Measurements from ENCODE around the gene USF3. TPM values are rescaled to one million over a fixed set of nuclear protein-coding genes. Genes with fewer than 3 reads are reported as not detected.

USF3 gene
- total and polyA plus RNA-seq, 2 of the 4 experiments (the other 2 are of a cell fraction): 3.0 to 5.2 TPM

DNA sequence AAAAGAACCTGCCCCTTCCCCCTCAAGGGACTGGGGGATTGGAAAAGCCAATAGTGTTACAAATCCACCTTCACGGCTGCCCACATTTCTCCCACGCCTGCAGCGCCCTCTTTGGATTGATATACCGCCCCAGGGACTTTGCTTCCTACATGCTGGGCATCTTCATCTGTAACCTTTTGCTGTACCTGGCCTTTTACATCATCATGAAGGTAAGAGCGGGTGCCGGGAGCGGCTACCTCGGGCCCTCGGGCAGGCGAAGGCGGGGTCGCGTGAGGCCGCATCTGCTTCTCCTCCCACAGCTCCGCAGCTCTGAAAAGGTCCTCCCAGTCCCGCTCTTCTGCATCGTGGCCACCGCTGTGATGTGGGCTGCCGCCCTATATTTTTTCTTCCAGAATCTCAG is 73.1 kb downstream of the USF3 start:
- ChIA-PET CTCF (no interaction called here), POLR2A (ENCODE audit: unreplicated experiment) (no interaction called here)
- no peak overlapping the region for H3K27ac ChIP-seq (ENCODE audit: insufficient read depth, low read length)
- no peak overlapping the region for H2AK5ac ChIP-seq (ENCODE audit: low read depth, low read length)
- H2BK120ac ChIP-seq (ENCODE audit: low read depth, low read length): no peak overlapping the region
- no peaks in the 10 kb centered on the region for H4K20me1 ChIP-seq (ENCODE audit: insufficient read depth, low read length)
- intact Hi-C loops (cut with micrococcal nuclease): loop anchor here (10.0 kb wide), 2 partner anchors 889 to 979 kb away; partner anchors contain the start of gene CCDC80
- no peaks in the 10 kb centered on the region for H3K36me3 ChIP-seq (ENCODE audit: control insufficient read depth, insufficient read depth, low read length)
- no TSS peak for BruUV-seq (replicated peaks)
- H3K4me3 ChIP-seq (ENCODE audit: insufficient read depth, low read depth, low read length): no peak overlapping the region
- no peak overlapping the region for H4K91ac ChIP-seq (ENCODE audit: insufficient read depth, low read depth, low read length)
- H3K27me3 ChIP-seq (ENCODE audit: control insufficient read depth, insufficient read depth, low read length): peaks cover 14% of the 10 kb centered on the region
- dilution Hi-C loops (cut with HindIII; ENCODE audit: low sequenced_read_pairs, unreplicated experiment): no loop called here
- H3K79me1 ChIP-seq (ENCODE audit: low read depth in 1 of 2, low read length in 2 of 2): no peaks in the 10 kb centered on the region
- WGBS, 2 experiments (ENCODE audit: extremely low coverage in 2 of 2, insufficient read length in 1 of 2): 40% methylated on average over 13 of the region's 19 CpGs; no CpG with 5 or more reads in 1 of the 2 experiments
- no peaks in the 10 kb centered on the region for H3K9me1 ChIP-seq (ENCODE audit: insufficient read depth, low read length)
- in situ Hi-C loops (cut with MboI; ENCODE audit: low sequenced_read_pairs): loop anchor here (5.0 to 10.0 kb wide), 2 partner anchors 131 to 569 kb away; no protein-coding TSS in a partner anchor
- ATAC-seq (ENCODE audit: low read depth) (no peak), DNase-seq (no peak)
- H2AFZ ChIP-seq (replicated peaks; ENCODE audit: low read length, poor library complexity): peak overlapping the region; percentile 63
- no peak overlapping the region for H3K56ac ChIP-seq (ENCODE audit: extremely low read depth, insufficient read depth, low read length)
- H3K14ac ChIP-seq (replicated peaks; ENCODE audit: low read depth, low read length): no peak overlapping the region
- H3K18ac ChIP-seq (ENCODE audit: low read depth, low read length): no peak overlapping the region
- H3K4me1 ChIP-seq (ENCODE audit: control insufficient read depth, insufficient read depth, low read length): no peaks in the 10 kb centered on the region
- no peak overlapping the region for H3K4ac ChIP-seq (ENCODE audit: low read depth, low read length)
- no peak overlapping the region for H3K9ac ChIP-seq (ENCODE audit: low read depth, low read length)
- no peak for TF ChIP-seq CEBPB (IDR thresholded peaks at IDR 0.05; ENCODE audit: low read depth, low read length)
- no peak for TF ChIP-seq RCOR1 (IDR thresholded peaks at IDR 0.05; ENCODE audit: insufficient replicate concordance, low read length)
- TF ChIP-seq MAFK (IDR thresholded peaks at IDR 0.05; ENCODE audit: low read depth, low read length): no peak
- TF ChIP-seq, protein P1, sequence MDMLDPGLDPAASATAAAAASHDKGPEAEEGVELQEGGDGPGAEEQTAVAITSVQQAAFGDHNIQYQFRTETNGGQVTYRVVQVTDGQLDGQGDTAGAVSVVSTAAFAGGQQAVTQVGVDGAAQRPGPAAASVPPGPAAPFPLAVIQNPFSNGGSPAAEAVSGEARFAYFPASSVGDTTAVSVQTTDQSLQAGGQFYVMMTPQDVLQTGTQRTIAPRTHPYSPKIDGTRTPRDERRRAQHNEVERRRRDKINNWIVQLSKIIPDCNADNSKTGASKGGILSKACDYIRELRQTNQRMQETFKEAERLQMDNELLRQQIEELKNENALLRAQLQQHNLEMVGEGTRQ (IDR thresholded peaks at IDR 0.05; ENCODE audit: low read depth, low read length): no peak
- TF ChIP-seq, protein P2, sequence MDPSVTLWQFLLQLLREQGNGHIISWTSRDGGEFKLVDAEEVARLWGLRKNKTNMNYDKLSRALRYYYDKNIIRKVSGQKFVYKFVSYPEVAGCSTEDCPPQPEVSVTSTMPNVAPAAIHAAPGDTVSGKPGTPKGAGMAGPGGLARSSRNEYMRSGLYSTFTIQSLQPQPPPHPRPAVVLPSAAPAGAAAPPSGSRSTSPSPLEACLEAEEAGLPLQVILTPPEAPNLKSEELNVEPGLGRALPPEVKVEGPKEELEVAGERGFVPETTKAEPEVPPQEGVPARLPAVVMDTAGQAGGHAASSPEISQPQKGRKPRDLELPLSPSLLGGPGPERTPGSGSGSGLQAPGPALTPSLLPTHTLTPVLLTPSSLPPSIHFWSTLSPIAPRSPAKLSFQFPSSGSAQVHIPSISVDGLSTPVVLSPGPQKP (IDR thresholded peaks at IDR 0.05; ENCODE audit: borderline replicate concordance, low read depth, low read length): no peak
- TF ChIP-seq CHD1 (IDR thresholded peaks at IDR 0.05; ENCODE audit: low read depth, low read length): no peak
- TF ChIP-seq POLR2A (IDR thresholded peaks at IDR 0.05; ENCODE audit: low read depth, low read length): no peak
- no peak for TF ChIP-seq NFE2L2 (IDR thresholded peaks at IDR 0.05; ENCODE audit: low read depth, low read length)
- TF ChIP-seq SMC3 (IDR thresholded peaks at IDR 0.05; ENCODE audit: low read depth, low read length): no peak
- no peak for TF ChIP-seq RAD21 (IDR thresholded peaks at IDR 0.05; ENCODE audit: low read length)
- no peak for TF ChIP-seq RFX5 (IDR thresholded peaks at IDR 0.05; ENCODE audit: low read depth, low read length)
- TF ChIP-seq BHLHE40 (IDR thresholded peaks at IDR 0.05; ENCODE audit: low read depth, low read length): no peak
- TF ChIP-seq, protein P3, sequence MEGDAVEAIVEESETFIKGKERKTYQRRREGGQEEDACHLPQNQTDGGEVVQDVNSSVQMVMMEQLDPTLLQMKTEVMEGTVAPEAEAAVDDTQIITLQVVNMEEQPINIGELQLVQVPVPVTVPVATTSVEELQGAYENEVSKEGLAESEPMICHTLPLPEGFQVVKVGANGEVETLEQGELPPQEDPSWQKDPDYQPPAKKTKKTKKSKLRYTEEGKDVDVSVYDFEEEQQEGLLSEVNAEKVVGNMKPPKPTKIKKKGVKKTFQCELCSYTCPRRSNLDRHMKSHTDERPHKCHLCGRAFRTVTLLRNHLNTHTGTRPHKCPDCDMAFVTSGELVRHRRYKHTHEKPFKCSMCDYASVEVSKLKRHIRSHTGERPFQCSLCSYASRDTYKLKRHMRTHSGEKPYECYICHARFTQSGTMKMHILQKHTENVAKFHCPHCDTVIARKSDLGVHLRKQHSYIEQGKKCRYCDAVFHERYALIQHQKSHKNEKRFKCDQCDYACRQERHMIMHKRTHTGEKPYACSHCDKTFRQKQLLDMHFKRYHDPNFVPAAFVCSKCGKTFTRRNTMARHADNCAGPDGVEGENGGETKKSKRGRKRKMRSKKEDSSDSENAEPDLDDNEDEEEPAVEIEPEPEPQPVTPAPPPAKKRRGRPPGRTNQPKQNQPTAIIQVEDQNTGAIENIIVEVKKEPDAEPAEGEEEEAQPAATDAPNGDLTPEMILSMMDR (conservative IDR thresholded peaks at IDR 0.05; ENCODE audit: low read depth, low read length): no peak
- no peak for TF ChIP-seq MAZ (IDR thresholded peaks at IDR 0.05; ENCODE audit: borderline replicate concordance, low read depth, low read length)
- H2BK5ac ChIP-seq (ENCODE audit: low read depth, low read length, poor library complexity, severe bottlenecking): no peak overlapping the region
- H4K5ac ChIP-seq (ENCODE audit: low read depth, low read length): no peak overlapping the region
- H3K23ac ChIP-seq (ENCODE audit: low read depth, low read length): no peak overlapping the region
- H2AK9ac ChIP-seq (replicated peaks; ENCODE audit: low read depth, low read length, poor library complexity): no peak overlapping the region
- H2BK15ac ChIP-seq (ENCODE audit: low read depth, low read length): no peak overlapping the region
- no peak overlapping the region for H2BK20ac ChIP-seq (ENCODE audit: low read depth, low read length)
- H3K9me3 ChIP-seq (ENCODE audit: control insufficient read depth, insufficient read depth, low read length): no peaks in the 10 kb centered on the region
- peak overlapping the region; percentile 23; the same call in 1 of the 2 replicates for H3K4me2 ChIP-seq (ENCODE audit: low read depth, low read length)
- no peak overlapping the region for H4K8ac ChIP-seq (ENCODE audit: low read depth in 2 of 2, low read length in 2 of 2)
